ENCODE data around the gene S100A1. TPM values are rescaled to one million over a fixed set of nuclear protein-coding genes. Genes with fewer than 3 reads are reported as not detected.
"Not testable (repeated sequence)": the region's sequence is repeated elsewhere in the genome, so short reads cannot be mapped to it uniquely, and the experiment has no call there.

S100A1 gene
- total RNA-seq, 1 donor from 2014 or later: 1.7 TPM

GRCh38 chr1:153629971-153630370, 1.7 kb downstream of the S100A1 start:
- DNase-seq (ENCODE audit: low spot score) (no peak), ATAC-seq (no peak)

DNA sequence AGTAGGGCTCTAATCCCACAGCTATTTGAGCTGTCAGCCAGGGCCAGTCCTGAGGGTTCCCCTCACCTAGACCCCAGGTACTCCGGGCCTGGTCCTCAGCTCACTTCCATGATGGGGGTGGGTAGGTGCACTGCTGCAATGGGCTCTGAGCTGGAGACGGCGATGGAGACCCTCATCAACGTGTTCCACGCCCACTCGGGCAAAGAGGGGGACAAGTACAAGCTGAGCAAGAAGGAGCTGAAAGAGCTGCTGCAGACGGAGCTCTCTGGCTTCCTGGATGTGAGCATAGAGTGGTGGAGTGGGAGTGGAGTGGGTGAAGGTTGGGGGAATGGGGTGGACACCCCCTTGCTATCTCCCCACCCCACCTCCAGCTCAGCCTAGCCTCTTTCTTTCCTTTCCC, 2.1 kb downstream of the S100A1 start:
- no peak for ATAC-seq

DNA sequence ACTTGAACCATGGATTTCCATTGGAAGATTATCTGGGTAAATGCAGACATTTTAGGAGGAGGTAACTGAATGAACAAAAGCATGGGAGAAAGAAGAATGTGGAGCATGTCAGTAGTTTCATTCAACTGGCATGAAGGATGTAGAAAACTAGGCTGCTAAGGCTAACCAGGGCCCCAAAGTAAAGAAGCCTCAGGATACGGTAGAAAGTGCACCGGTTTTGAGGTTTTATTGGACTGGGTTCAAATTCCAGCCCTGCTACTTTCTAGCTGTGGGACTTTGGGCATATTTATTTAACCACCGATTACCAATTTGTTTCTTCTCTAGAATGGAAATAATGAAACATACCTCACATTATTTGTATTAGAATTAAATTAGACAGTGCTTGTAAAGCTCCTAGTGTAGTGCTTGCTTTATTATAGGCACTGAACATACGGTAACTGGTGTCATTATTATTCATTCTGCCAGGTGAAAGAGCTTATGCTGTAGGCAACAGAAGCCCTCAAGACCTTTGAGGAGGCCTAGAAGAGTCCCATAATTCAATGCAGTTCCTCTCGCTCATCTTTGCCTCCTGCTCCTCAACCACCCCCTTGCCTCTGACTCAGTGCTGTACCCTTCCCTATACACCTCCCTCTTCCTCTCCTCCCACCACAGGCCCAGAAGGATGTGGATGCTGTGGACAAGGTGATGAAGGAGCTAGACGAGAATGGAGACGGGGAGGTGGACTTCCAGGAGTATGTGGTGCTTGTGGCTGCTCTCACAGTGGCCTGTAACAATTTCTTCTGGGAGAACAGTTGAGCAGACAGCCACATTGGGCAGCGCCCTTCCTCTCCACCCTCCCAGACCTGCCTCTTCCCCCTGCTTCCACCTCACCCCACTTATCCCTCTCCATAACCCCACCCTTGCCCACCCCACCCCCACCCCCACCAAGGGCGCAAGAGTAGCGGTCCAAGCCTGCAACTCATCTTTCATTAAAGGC, 3.1 kb downstream of the S100A1 start:
- DNase-seq (ENCODE audit: low spot score) (no peak), ATAC-seq (no peak)

More for the DNA sequence above, 2.1 kb downstream of the S100A1 start:
- DNase-seq (ENCODE audit: low spot score): no peak

GRCh38 chr1:153633161-153633753, 5.0 kb downstream of the S100A1 start:
- ATAC-seq (peak; percentile 43), DNase-seq (ENCODE audit: low spot score) (no peak)

DNA sequence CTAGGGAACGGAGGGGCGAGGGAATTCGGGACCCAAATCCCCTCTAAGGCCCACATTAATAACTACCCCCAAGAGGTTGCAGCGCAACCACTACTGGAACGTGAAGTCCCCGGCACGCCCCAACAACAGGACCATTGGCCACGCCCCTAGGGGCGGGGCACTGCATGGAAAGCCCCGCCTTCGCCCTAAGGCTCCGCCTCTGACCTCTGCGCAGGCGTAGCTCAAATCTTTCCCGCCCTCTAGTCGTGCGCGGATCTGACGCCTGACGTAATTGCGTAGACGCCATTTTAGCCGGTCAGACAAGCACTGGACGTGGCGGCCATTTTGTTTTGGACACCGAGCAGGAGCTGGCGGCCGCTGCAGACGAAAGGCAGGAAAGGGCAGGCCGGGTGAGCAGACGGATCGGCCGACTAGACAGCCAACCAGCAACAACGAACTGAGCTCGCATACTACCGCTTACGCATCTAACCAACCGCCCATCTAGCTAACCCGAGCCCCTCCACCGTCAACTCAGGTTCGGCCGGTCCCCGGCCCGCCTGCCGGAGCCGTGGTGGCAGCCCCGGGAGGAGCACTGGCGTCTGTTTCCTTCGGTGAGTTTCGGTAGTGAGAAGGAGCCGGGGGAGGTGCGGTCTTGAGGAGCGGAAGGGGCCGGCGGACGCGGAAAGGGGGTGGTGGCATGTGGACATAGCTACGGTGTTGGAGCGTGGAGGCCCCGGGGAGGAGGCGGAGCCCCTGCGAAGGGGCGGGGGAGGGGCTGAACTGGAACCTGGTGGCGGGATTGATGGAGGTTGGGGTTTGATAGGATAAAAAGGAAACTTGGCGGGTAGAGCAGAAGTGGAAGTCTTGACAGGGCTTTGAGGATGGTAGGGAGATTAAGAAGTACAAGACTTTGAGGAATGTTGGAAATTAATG, 5.8 kb downstream of the S100A1 start, which contains the start of gene CHTOP:
CHTOP (plus strand) TSS at position 313 of the 912 bp plus-strand sequence. CDS start 2,523 bp downstream, outside the sequence.
- ATAC-seq (peak; percentile 94), DNase-seq (ENCODE audit: low spot score) (peak; percentile 99)

GRCh38 chr1:153635872-153636271, 7.6 kb downstream of the S100A1 start:
- ATAC-seq: no peak
- DNase-seq (ENCODE audit: low spot score): no peak

DNA sequence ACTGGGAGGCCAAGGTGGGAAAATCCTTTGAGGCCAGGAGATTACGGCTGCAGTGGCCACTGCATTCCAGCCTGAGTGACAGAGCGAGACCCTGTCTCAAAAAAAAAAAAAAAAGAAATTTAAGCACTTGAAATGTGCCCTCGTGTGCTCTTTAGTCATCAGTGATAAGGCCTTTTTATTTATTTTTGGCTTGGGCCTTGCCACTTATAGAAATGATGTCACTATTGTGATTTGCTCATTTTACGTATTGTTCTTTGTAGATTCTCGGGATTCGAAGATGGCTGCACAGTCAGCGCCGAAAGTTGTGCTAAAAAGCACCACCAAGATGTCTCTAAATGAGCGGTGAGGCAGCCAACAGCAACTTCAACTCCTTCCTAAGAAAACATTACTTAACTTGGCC, 8.1 kb downstream of the S100A1 start:
- DNase-seq (ENCODE audit: low spot score): no peak
- ATAC-seq: no peak

DNA sequence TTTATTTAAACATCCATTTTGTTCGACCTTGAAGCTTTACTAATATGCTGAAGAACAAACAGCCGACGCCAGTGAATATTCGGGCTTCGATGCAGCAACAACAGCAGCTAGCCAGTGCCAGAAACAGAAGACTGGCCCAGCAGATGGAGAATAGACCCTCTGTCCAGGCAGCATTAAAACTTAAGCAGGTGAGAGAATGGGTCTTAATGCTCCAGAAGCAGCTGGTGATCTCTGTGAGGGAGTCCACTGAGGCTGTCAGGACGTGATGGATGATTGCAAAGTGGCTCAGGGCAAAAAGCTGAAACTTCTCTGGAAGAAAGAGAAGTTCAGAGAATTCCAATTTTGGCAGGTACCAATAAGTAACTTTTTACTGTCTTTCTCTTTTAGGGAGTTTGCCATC, 10.0 kb downstream of the S100A1 start:
- DNase-seq (ENCODE audit: low spot score) (no peak), ATAC-seq (no peak)

DNA sequence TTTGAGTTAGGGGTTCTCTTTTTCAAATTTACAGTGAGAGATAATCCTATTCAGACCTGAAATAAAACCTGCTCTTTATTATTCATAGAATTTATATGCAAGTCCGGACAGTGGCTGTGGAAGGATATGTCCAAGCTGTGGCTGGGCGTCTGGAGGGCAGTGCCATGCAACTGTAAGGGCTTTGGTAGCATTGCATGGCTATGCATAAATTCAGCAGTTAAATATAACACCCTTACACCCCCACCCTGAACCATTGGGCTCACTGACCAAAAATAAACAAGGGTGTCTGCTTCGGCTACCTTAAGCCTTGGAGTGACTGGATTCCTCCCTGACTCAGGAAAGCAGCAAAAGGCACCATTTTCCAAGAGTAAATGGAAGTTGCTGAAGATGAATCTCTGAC, 11.0 kb downstream of the S100A1 start:
- ATAC-seq (no peak), DNase-seq (ENCODE audit: low spot score) (no peak)

DNA sequence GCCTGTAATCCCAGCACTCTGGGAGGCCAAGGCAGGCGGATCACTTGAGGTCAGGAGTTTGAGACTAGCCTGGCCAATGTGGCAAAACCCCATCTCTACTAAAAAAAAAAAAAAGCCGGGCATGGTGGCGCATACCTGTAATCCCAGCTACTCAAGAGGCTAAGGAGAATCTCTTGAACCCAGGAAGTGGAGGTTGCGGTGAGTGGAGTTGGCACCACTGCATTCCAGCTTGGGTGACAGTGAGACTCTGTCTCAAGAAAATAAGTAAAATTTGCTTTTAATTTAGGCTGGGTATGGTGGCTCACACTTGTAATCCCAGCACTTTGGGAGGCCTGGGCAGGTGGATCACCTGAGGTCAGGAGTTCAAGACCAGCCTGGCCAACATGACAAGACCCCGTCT, 12.0 kb downstream of the S100A1 start:
- DNase-seq (ENCODE audit: low spot score); ATAC-seq: not testable (repeated sequence)

DNA sequence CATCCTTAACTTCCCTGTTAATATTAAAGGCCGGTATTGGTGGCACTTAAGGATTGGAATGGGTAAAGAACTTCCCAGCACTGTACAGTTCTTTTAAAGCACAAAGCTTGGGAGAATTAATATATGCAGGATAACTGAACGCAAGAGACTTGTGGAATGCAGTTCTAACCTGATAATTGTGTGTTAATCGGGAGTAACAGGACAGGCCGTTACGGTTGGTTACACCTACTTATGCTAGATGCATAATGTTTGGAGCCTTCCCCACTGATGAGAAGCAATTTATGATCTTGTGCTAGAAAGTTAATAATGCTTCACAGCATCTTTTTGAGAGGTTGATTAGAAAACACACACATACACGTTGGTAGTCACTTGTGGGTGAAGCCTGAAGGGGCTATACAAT, 12.6 kb downstream of the S100A1 start:
- DNase-seq (ENCODE audit: low spot score): no peak
- no peak for ATAC-seq

DNA sequence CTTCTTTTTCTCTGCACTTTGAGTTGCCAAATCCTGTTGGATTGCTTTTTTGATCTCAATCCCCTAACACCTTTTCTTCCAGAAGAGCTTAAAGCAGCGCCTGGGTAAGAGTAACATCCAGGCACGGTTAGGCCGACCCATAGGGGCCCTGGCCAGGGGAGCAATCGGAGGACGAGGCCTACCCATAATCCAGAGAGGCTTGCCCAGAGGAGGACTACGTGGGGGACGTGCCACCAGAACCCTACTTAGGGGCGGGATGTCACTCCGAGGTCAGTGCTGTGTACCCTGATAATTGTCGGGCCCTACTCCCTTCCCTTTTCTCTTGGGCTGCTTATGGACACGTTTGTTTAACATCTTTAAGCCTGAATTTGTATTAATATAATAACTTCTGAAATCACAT, 13.9 kb downstream of the S100A1 start:
- no peak for DNase-seq (ENCODE audit: low spot score)
- no peak for ATAC-seq

GRCh38 chr1:153643100-153643499, 14.9 kb downstream of the S100A1 start:
- DNase-seq (ENCODE audit: low spot score): no peak
- no peak for ATAC-seq

DNA sequence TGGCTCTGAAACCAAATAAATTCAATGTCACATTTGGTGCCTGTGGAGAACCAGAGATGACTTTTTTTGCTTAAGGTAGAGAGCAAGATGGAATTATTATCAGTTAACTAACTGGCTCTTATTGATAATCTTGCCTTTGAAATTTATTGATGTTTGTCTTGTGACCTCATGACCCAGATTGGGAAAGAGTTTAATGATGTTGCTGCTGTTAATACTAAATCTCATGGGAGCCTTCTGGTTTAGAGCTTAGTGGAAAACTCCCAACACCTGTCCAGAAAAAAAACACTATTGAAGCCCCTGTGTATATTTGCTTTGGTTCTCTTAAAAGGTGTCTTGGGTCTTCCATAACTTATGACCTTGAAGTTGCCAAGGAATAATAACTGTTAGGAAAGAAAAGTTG, 15.6 kb downstream of the S100A1 start:
- peak; percentile 65 for ATAC-seq
- DNase-seq (ENCODE audit: low spot score): no peak

DNA sequence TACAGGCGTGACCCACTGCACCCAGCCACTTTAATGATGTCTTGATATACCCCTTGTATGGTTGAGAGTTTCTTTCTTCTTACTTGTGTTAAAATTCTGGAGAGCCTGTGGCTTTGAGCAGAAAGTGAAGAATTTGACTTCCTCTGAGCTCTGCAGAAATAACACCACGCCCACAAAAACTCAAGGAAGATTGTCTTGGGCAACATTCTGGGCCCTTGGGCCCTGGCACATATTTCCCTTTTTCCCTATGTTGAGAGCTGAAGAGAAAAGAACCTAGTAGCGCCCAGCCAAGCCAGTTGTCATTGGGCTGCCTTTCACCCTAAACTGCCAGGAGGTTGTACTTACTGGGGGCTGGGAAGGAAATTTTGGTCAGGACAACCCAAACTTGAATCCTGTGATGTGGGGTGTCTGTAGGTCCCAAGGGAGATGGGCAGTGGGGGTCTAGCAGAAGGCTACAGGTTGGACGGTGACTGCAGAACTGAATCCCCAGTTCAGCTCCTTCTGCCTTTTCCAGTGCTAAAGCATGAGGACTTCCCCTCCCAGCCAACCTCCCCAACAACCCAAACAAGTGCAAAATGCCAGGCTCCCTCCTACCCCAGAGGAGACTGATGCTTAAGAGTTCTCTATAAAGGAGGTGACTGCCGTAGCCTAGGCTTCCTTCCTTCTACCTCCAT, 18.6 kb downstream of the S100A1 start:
- ATAC-seq (no peak), DNase-seq (ENCODE audit: low spot score) (peak; percentile 33)

GRCh38 chr1:153647346-153647714, 19.1 kb downstream of the S100A1 start:
- DNase-seq (ENCODE audit: low spot score) (peak; percentile 41), ATAC-seq (no peak)

DNA sequence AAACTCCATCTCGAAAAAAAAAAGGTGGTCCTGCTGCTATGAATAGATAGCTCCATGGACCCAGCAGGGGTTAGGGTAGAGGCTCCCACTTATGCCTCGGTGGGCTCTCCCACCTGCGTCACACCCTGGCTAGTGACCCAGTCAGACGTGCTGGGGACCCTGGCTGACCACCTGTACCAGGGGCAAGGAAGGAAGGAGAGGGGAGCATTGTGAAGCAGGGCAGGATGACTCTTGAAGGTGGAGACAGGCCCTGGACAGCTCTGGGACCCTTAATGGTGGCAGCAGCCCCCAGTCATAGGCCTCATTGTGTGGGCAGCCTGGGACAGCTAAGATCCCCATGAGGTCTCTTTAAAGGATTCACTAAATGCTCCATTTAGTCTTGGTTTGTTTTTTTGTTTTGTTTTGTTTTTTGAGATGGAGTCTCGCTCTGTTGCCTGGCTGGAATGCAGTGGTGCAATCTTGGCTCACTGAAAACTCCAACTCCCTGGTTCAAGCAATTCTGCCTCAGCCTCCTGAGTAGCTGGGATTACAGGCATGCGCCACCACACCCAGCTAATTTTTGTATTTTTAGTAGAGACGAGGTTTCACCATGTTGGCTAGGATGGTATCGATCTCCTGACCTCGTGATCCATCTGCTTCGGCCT, 19.9 kb downstream of the S100A1 start:
- ATAC-seq (no peak), DNase-seq (ENCODE audit: low spot score) (no peak)

GRCh38 chr1:153649137-153649862, 21.1 kb downstream of the S100A1 start:
- DNase-seq (ENCODE audit: low spot score) (no peak), ATAC-seq (peak; percentile 26)

DNA sequence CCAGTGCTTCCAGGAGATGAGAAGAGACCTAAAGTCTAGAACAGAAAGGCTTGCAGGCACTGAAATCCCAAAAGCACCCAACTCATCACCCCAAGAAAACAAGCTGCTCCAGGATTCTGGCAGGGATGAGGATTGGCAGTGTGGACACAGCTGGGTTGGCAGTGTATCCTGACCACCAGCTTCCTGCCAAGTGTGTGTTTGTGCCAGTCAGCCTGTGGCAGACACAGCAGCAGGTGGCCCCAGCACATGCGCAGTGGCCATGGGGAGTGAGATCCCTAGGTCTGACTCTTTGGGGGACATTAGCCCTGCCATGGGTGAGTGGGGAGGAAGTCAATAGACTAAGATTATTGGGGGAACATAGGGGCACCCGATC, 21.6 kb downstream of the S100A1 start:
- DNase-seq (ENCODE audit: low spot score): peak; percentile 92
- ATAC-seq: peak; percentile 95

Measured in left lobe of liver (tissue), 2 donors.